GM19324 (cell line): ENCODE data around the gene CDKAL1.

ENCODE experiments used
- ATAC-seq: cut with Tn5 transposase; IDR thresholded peaks from one replicate; pipeline ENCODE4 v1.9.1; 2021; ENCODE audit warnings: mild to moderate bottlenecking, moderate library complexity; ENCODE audit not compliant: unreplicated experiment, low FRiP score

The CDKAL1 gene

DNA sequence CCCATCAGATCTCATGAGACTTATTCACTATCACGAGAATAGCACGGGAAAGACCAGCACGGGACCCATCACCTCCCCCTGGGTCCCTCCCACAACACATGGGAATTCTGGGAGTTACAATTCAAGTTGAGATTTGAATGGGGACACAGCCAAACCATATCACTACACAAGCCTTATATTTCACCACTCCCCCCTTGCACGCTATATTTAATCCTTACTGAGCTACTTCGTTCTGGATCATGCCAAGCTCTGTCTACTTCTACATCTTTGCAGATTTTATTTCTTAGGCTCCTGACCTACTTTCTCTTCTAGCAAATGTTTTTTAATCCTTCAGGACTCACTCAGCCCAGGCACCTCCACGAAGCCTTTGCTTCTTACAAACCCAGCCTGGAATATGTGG lies 606.7 kb downstream of the CDKAL1 start:
- ATAC-seq: no peak

DNA sequence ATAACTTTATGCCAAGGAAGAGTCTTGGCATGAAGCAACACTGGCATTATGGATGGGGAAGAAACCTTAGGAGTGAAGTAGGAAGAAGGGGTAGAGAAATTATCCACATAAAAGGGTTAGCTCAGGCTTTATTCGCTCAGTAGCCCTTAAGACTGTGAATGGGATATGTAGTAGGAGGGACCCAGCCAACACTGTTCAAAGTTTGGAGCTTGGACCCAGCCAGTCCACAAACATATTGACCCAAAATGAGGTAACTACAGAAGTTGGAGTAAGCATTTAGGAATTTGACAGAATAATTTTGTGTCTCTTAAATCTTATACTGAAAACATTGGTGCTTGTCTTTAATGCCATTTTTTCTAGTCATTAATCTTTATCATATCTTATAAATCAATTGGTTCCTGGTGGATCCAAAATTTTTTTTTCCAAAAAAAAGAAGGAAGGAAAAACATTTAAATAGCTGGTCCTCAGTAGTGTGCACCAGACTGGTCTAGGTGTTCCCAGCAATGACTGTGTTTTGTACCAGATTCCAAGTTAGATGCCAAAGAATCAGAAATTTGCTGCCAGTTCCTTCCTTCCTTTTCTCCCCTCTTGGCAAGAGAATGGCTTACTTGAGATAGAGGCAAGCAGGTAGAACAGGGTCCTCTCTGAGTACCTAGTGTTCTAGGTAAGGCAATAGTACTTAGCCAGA lies 607.5 kb downstream of the CDKAL1 start:
- ATAC-seq: no peak

DNA sequence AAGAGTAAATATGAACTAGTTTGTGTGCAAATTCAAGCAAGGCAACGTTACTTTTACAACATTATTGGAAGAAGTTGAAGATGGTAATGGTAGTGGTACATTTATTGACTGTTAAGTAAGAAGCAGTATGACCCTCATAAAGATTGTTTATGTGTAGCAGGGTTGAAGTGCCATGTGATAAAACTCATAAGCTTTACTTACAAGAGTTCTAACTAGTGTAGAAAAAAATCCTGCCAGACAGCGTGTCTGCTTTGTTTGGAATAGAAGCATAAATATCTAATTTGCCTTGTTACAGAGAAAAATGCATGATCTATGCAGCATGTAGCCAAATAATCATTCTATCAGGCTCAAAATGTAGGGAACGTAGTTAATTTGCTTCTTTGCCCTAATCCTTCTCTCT lies 608.5 kb downstream of the CDKAL1 start:
- ATAC-seq: no peak

DNA sequence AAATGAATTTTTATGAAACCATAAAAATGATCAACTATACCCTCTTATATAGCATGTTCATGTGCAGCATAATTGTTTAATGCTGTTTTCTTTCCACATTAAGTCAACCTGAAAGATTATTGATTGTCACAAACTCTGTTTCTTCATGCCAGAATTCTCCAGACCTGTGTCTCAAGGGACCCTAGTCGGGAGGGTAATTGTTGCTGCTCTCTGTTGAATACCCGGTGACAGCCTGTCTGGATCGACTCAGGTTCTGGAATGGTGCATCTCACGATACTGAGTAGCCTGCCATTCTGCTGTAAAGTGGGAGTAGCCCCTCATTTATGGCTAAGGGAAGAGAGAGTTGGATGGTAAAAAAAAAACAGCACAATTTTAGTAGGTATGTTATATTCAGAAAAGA lies 609.4 kb downstream of the CDKAL1 start:
- ATAC-seq: no peak

DNA sequence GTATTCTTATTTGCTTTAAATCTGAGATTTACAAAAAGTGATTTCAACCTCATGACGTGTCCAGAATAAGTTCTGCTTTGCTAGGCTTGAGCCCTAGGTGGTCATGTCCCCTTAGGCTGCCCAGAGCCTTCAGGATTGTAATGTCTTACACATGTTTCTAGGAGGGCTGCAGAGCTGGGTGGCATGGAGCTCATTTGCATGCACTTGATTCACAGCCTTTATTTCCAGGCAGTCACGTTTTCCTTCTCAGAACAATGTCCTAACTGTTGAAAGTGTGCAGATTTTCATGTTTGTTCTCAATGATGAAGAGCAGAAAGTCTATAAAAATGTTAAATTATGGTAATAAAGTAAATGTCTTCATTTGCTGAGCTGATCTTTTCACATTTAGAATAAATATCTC lies 610.7 kb downstream of the CDKAL1 start:
- ATAC-seq: no peak

DNA sequence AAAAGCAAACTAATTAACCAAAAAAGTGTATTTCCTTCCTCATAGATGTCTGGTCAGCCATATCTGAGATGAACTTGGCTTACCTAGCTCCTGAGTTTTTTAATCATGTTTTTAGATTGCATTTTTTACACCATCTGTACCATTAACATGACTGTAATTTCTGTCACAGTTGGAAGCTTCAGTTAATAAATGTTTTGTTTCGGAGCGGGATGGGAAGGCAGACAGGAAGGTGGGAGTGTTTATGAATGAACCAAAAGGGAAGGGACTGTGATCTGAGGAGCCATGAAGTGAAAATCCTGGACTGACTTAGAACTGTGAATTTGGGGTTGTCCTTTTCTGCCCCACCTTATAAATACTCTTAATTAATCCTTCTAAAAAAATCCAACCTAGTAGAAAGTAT lies 613.7 kb downstream of the CDKAL1 start:
- no peak for ATAC-seq

DNA sequence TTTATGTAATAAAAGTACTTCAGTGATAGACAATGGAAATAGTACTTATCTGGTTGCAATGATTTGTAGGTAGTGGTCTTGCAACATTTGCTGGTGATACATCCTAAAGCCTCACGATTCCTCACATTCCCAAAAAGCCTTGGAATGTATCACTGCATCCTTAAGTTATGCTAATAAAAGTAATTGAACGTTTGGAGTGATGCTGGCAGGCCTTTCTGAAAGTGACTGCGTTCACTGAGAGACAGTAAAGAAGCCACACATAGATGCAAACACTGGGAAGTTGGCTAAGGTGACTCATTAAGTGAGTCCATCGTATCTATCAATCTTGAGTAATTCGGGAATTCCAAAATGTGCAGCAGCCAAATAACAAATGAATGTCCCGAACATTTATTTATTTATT lies 615.2 kb downstream of the CDKAL1 start:
- no peak for ATAC-seq

DNA sequence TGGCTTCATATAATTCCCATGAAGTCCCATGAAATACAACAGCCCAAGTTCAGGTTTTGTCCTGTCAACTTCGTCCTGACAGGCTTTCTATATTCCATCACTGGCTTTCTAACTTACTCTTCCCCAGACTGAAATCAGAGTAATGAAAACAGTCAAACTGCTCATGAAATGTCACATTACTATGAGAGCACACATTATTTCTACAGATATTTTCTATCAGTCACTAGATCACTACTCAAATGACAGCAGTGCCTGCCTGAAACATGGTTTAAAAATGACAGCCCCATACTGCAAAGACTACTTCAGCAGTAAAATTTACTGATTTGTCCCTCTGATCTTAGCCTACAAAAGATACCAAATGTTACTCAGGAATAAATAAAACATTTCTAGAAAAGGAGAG lies 616.4 kb downstream of the CDKAL1 start:
- no peak for ATAC-seq

DNA sequence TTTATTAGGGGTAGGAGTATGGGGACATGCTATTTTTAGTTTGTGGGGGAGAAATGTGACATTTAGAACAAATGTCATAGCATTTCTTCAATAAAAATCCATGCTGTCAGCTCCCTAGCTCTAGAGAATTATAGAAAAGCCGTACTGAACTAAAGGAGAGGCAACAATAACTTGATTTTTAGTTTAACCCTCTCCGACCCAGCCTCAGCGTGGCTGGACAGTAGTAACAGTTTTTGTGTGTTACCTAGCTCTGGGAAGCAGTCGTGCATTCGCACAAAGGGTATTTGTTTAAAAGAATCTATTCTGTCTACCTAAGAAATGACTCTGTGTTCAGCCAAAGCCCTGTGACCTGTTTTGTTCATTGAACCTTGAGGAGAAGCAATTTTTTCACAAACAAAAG lies 616.9 kb downstream of the CDKAL1 start:
- no peak for ATAC-seq

DNA sequence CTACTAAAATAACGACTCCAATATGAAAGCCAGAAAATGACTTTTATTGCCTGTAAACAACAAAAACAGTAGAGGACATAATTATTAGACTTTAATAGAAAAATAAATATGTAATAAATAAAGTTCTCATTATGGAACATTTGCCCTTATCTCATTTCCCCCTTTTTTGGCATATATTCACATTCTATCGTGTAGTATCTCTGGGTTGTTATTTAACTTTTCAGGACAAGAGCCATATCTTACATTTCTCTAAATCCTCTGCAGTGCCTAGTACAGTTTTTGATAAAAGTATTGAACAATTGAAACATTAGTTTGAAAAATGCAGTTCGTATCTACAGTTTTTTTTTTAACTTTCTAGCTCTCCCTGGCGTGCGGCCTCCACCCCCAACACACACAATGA lies 617.3 kb downstream of the CDKAL1 start:
- ATAC-seq: no peak

DNA sequence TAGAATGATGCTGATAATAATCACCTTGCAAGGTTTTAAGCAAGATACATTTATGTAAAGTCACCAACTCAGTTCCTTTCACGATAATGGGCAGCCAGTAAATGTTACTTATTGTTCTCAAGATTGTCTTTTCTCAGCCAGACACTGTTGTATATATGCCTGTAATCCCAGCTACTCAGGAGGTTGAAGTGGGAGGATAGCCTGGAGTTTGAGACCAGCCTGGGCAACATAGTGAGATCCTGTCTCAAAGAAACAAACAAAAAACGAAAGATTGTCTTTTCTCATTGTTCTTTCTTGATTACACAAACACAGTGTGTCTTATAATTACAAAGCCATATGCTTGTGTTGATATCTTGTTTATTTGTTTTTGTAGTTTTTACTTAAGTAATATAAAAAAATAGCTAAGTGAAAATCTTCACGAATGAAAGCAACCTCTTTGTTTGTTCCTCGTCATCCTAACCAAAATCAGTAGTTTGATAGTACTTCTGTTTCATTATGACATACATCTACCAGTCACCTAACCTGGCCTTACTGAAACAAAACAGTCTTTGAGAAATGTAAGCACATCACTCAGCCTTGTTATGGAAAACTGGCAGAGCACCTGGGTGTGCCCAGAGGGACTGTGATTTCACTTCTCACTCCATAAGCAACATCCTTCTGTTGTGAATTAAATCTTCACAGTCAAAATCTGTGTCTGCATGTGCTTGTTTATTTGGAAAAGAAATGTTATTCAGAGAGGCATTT lies 623.1 kb downstream of the CDKAL1 start:
- ATAC-seq: no peak

DNA sequence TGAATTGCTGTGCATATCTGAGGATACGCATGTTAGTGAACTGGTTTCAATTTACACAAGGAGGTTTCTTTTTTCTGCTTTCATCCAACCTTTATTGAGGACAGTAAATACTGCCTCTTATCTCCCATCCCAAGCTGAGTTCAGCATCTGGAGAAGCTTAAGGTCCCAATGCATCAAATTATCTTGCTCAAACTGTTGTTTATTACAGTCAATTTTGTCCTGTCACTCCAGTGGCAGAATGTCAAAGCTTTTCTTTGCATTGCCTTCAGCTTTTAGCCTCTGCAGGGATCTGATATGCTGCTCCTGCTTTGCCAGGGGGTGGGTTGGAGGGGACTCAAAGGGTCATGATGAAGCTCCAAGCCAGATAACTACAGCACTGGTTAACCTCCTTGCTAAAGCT lies 623.9 kb downstream of the CDKAL1 start:
- ATAC-seq: no peak

DNA sequence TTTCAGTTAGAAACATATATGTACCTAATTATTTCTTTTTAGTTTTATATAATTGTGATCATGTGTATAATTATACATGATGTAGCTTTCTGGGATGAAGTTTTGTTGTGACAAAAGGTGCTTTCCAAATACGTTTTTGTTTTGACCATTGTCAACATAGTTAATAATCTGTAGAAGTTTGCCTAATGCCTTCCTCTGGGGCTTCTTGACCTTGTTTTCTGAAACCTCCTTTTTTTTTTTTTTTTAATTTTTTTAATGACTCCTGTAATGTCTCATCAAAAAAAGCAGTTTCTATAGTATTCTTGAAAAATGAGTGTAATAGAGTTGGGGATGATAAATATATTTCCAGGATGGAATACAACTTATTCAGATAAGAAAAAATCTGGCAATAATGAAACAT lies 624.6 kb downstream of the CDKAL1 start:
- ATAC-seq: peak; percentile 44

DNA sequence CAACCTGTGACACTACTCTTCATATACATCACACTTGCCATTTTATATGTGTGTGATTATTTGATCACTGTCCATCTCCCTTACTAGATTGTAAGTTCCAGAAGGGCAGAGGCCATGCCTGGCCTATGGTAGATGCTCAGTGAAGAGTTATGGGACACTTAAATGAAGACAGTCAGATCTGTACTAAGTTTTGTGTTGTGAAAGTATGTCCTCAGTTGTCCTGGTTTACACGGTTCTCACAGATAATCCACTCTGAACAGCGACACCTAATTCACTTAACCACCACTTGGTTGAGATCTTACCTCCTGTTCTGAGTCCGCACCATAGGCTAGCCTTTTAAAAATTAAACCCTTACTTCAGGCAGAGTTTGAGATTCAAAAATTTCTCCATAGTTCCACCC lies 625.2 kb downstream of the CDKAL1 start:
- ATAC-seq: peak; percentile 12

DNA sequence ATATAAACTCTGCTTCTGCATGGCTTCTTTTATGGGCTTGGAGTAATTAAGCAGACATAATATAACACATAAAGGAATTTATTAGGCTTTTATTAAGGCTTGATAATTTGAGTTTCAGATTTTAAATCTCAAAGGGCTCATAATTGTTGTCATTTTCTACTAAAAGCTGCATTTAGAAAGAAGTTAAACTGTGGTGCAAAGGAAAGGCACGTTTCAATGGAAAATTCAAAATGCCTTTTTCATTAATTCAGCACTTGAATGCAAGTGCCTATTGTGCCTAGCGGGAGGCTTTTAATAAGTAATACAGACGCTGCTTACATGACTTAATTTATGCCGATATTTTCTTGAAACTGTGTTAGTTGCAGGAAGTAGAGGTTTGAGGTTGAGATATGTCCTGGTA lies 627.5 kb downstream of the CDKAL1 start:
- ATAC-seq: no peak

DNA sequence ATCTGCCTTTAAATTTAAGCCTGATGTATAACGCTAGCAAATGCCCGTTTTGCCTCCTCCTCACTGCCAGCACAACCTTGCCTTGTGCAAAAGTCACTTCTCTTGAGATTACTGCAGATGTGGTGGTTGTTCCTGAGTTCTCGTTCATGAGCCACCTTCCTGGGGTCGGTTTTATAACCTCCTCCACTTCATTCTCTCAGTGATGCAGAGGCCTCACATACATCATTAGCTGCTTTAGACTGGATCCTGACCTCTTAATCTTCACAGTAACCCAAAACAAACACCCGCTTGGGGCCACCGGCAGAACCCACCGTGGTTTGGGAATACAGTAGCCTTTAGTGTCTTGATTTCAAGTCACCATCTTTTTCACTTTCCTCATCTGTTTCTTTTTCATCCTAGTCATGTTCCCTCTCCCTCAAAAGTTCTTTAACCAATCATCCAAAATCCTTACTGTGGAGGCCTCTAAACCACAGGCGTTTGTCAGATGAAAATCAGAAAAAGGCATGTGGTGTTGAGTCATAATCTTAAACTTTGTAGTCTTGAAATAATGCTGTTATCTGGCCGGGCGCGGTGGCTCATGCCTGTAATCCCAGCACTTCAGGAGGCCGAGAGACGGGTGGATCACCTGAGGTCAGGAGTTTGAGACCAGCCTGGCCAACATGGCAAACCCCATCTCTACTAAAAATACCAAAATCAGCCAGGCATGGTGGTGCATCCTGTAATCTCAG lies 629.0 kb downstream of the CDKAL1 start:
- no peak for ATAC-seq

DNA sequence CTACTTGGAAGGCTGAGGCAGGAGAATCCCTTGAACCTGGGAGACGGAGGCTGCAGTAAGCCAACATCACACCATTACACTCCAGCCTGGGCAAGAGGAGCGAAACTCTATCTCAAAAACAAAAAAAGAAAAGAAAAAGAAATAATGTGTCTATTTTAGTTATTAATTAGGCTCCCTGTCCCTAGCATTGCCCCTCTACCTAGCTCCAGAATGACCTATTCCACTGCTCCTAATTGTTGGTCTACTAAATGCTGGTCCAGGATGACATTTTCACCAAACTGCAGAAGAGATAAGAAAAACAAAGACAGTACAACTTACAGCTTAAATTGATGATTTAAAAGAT lies 629.6 kb downstream of the CDKAL1 start:
- no peak for ATAC-seq

DNA sequence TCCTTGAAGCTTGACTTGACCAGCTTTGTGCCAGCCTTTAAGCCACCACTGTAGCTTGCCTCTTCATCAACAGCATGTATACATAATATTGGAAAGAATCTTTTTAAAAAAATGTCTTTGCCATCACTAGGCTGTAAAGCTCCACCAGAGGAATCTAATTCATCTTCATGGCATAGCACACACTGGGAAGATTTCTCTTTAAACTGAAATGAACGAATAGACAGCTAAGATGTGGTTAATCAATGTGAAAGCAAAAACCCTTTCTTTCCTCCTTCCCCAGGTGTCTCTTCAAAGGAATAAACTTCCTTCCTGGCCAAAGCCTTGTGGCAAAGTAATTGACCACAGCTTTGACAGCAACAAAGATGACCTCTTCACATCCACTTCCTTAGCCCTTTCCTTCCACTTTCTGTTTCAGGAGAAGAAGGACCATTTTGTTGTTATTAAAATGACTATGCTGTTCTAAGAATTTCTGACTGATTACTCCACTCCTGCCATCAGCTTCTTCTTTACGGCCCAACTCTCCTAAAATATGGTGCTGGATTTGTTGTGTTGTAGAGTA lies 630.6 kb downstream of the CDKAL1 start:
- no peak for ATAC-seq

DNA sequence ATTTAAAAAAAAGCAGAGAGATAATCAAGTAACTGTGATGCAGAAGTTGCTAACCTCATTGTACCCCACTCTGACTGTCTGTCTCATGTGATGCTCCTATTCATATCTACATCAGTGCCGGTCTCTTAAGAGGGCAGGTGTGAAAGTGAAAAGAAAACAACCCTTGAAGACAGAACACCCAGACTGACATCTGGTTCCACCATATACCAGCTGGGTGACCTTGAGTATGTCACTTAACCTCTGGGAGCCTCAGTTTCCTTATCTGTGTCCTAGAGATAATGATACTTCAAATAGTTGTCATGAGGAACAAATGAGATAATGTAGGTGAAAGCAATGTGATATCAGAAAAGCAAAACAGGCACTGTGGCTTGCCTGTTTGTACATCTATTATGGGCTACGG lies 632.5 kb downstream of the CDKAL1 start:
- no peak for ATAC-seq

DNA sequence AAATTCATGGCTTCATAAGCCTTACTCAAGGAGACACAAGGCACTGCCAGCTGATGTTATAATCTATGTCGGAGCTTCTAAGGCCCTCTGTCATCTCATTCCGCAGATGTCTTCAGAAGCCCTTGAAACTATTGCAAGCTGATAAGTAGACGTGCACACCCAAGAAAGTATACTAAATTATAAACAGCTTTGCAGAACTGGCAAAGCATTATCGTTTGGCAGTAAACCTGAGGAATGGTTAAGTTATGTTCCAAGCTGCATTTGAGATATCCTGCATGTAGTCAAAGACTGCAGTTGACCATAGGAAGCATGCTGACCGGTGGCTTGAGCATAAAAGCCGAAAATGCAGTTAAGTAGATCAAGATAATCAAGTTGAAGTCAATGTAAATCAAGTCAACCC lies 633.5 kb downstream of the CDKAL1 start:
- no peak for ATAC-seq

DNA sequence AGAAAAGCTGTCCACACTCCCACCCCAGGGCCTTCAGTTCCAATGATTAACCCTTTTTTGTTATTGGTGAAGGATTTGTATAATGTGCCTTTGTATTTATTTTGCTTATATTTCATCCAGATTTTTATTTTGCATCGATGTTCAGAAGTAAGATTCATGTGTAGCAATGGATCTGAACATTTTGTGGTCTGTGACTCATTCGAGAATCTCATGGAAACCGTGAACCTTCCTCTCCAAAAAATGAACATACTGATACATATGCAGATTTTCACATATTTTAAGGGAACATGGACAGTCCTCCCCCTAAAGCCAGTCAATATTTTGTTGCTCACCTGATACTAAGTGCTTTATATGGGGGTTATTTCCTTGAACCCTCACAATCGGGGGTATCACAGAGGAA lies 637.5 kb downstream of the CDKAL1 start:
- no peak for ATAC-seq

DNA sequence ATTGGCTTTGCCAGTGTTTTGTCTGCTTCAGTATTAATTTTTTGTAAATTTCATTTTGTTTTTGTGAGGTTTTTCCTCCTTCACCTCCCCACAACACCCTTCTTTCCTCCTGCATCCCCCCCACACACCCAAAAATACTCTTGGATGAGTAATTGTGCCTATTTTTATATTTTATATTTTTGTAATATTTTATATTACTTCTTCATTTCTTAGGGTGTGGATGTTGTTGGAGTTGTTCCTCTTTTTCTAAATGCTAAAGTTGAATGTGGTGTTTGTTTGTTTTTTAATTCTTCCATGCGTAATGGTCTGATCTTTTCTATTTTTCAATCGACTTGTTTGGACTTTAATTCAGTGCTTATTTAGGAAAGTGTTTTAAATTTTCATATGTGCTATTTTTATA lies 638.8 kb downstream of the CDKAL1 start:
- no peak for ATAC-seq
